HFF-Myc (cell line): Measurements from ENCODE around the gene CCK.

Experiments
- DNase-seq: peaks from one replicate; pipeline ENCODE4 v3.0.0-alpha.2; 2011; ENCODE audit warnings: low read depth; ENCODE audit errors: extremely low read depth
- H3K4me3 ChIP-seq: replicated peaks from 2 replicates; pipeline ENCODE4 v1.5.1; 2011; ENCODE audit warnings: low read depth, mild to moderate bottlenecking, control low read depth, low read length
- TF ChIP-seq, protein P1 (sequence below): IDR thresholded peaks from 2 replicates; pipeline ENCODE4 v1.5.1; 2012; ENCODE audit warnings: mild to moderate bottlenecking, low read depth, low read length, control low read depth; ENCODE audit errors: missing control alignments

Gene CCK

DNA sequence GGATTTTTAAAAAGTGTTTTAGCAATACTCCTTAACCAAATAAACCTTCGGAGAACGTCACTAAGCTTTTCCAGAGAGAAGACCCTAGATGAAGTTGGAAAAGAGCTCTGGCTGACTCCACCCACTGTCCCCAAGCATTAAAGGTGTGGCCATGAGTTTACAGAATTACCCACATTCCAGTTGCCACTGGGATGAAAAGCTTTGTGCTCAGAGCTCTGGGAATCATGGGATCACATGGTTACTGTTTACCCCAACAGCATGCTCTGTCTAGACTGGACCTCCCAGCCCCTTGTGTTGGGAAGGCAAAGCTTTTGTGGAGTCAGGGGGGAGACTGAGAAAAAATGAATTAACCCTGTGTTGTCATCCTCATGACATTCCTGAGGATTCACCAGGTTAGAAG lies 55.3 kb downstream of the CCK start:
- DNase-seq, result no peak
- no peak overlapping the region for H3K4me3 ChIP-seq
- TF ChIP-seq, protein P1, sequence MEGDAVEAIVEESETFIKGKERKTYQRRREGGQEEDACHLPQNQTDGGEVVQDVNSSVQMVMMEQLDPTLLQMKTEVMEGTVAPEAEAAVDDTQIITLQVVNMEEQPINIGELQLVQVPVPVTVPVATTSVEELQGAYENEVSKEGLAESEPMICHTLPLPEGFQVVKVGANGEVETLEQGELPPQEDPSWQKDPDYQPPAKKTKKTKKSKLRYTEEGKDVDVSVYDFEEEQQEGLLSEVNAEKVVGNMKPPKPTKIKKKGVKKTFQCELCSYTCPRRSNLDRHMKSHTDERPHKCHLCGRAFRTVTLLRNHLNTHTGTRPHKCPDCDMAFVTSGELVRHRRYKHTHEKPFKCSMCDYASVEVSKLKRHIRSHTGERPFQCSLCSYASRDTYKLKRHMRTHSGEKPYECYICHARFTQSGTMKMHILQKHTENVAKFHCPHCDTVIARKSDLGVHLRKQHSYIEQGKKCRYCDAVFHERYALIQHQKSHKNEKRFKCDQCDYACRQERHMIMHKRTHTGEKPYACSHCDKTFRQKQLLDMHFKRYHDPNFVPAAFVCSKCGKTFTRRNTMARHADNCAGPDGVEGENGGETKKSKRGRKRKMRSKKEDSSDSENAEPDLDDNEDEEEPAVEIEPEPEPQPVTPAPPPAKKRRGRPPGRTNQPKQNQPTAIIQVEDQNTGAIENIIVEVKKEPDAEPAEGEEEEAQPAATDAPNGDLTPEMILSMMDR, result no peak

DNA sequence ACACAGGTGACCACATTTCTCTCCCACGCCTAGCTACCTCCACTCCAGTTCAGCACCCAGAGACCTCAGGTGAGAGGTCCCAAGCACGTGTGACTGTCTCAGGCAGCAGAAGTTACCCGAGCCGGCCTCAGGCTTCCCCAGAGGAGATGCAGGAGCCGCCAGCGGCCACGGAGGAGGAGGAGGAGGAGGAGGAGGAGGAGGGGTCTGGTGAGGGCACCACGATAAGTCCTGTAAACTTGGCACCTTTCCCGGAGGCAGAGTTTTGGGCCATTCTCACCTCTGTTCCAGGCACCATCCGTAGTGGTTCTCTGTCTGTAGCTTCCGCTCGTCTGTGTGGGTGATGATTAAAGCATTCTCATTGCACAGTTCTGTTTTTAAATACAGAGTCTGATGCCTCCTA lies 56.1 kb downstream of the CCK start:
- H3K4me3 ChIP-seq, result no peak overlapping the region
- DNase-seq, result no peak
- TF ChIP-seq, protein P1, result no peak
